Thoracic aorta (tissue), 2 donors: ENCODE measurements around the gene TPBGL. TPM values are rescaled to one million over a fixed set of nuclear protein-coding genes. Genes with fewer than 3 reads are reported as not detected.
A peak's percentile ranks its signal among the peaks of the same experiment; 100 is the strongest.

Experiments
- ATAC-seq: fragments of 150-250 bp; one replicate; pipeline ENCODE4 v1.8.0; 2017; ENCODE audit warnings: low read depth; ENCODE audit not compliant: insufficient number of reproducible peaks, low FRiP score
- DNase-seq: peaks from one replicate; pipeline ENCODE4 v3.0.0-alpha.2; 2020; ENCODE audit warnings: low spot score
- H3K27ac ChIP-seq, 2 donors: fragments of 200-600 bp; sonication (generic); 1 replicate in 1 of 2; 2 replicates in 1 of 2; pipeline ENCODE4 v1.5.1; 2016; ENCODE audit warnings: mild to moderate bottlenecking in 2 of 2, moderate library complexity in 2 of 2
- H3K27me3 ChIP-seq: fragments of 200-600 bp; sonication (generic); replicated peaks from 2 replicates; pipeline ENCODE4 v1.6.0; 2016; ENCODE audit warnings: mild to moderate bottlenecking; ENCODE audit not compliant: insufficient read depth
- H3K36me3 ChIP-seq: fragments of 200-600 bp; sonication (generic); one replicate; pipeline ENCODE4 v1.5.1; 2016
- H3K4me1 ChIP-seq, 2 donors: fragments of 200-600 bp; sonication (generic); 1 replicate in 1 of 2; 2 replicates in 1 of 2; pipeline versions ENCODE4 v1.5.1 to v1.6.0; 2016; ENCODE audit warnings: low read depth in 2 of 2, mild to moderate bottlenecking in 1 of 2; ENCODE audit not compliant: control insufficient read depth in 1 of 2
- H3K4me3 ChIP-seq: fragments of 200-600 bp; sonication (generic); 2 replicates; pipeline ENCODE4 v1.5.1; 2016; ENCODE audit warnings: mild to moderate bottlenecking
- H3K9me3 ChIP-seq: fragments of 200-600 bp; sonication (generic); 2 replicates; pipeline ENCODE4 v1.5.1; 2016
- CTCF ChIP-seq: fragments of 200-600 bp; sonication (generic); IDR thresholded peaks from one replicate; pipeline ENCODE4 v1.5.1; 2019; ENCODE audit warnings: antibody characterized with exemption
- total RNA-seq, 2 donors: library from RNA; depleted of rRNA; stranded (reverse); fragments of >200 nt; gene quantifications; one replicate each; pipeline versions ENCODE4 v1.1.0 to v1.2.3, GENCODE V29; 2016

The TPBGL gene
- total RNA-seq, 2 donors from 2014 or later: 0.21 TPM; not detected in 1

- ATAC-seq (peak; percentile 72), DNase-seq (no peak)
- Histone ChIP-seq H3K36me3 (no peaks in the 10 kb centered on the region), H3K4me3 (peak overlapping the region; percentile 64), H3K27me3 (peaks cover 8% of the 10 kb centered on the region), H3K4me1 (peaks cover 7 to 21% of the 10 kb centered on the region in 2 donors), H3K9me3 (no peaks in the 10 kb centered on the region), H3K27ac (no peak overlapping the region)
- TF ChIP-seq CTCF: peak; percentile 48
These were observed 697 bp downstream of the TPBGL start for GRCh38 chr11:75241036-75241905.

DNA sequence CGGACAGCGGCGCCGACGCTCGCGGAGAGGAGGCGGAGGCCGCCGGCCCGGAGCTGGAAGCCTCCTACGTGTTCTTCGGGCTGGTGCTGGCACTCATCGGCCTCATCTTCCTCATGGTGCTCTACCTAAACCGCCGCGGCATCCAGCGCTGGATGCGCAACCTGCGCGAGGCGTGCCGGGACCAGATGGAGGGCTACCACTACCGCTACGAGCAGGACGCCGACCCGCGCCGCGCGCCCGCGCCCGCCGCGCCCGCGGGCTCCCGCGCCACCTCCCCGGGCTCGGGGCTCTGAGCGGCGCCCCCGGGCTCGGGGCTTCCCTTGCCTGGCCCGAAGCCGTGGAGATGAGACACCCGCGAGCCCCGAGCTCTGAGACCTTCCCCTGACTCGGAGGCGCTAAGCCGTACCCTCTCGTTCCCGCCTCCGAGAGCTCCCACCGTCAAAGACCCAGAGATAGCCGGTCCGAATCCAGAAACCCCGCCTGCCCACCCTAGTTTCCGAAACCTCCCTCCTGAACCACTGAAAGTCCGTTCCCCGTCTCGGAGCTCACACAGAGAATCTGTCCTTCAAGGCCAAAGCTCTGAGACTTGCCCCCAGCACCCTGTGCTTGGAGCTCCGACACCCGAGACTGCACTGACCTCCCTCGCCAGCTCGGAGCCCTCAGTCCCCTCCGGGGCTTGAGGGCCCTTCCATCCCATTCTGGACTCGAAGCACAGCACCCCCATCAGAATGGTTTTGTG, 1.5 kb downstream of the TPBGL start:
- H3K27me3 ChIP-seq: peaks cover 8% of the 10 kb centered on the region
- H3K4me3 ChIP-seq: peak overlapping the region; percentile 64
- DNase-seq (no peak), ATAC-seq (no peak)
- H3K36me3 ChIP-seq: no peaks in the 10 kb centered on the region
- no peaks in the 10 kb centered on the region for H3K9me3 ChIP-seq
- peaks cover 7 to 21% of the 10 kb centered on the region in 2 donors for H3K4me1 ChIP-seq
- no peak for TF ChIP-seq CTCF
- no peak overlapping the region for H3K27ac ChIP-seq

DNA sequence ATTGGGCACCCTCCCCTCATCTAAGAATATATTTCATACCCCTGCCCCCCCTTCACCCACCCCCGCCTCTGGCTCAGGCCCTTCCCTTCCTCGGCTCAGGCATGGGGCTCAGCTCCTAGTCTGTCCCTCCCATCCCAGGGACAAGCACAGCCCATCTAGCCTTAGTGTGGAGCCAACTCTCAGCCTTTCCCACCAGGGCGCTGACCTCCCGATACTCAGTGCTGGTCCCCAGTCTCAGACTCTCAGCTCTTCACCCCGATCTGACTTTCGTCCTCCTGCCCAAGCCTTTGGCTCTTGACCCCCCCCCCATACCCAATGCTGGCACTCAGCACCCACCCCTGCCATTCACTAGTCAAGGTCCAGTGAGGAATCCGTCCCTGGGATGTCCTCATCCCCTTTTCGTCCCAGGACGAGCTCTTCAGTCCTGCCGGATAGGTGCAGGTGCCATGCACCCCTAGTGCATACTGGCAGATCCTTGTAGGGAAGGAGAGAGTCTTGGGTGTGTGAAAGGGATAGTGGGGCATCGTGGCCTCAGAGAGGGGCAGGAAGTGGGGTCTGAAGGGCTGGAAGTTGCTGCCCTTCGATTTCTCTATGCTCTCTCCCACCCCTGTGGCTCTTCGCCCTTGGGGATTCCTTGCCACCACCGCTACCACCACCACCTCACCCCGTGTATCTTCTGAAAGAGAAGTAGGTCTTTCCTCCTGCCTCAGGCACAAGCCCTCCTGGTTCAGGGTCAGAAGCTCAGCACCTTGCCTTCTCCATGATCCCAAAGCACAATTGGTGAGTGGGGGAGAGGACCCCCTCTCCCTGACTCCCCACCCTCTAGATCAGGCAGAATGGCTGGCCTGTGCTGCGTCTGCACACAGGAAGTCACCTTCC, 2.4 kb downstream of the TPBGL start:
- no peak for TF ChIP-seq CTCF
- no peak for DNase-seq
- H3K27ac ChIP-seq: no peak overlapping the region
- H3K4me1 ChIP-seq: peaks cover 7 to 21% of the 10 kb centered on the region in 2 donors
- H3K4me3 ChIP-seq: no peak overlapping the region
- H3K27me3 ChIP-seq: peaks cover 8% of the 10 kb centered on the region
- no peaks in the 10 kb centered on the region for H3K9me3 ChIP-seq
- ATAC-seq: no peak
- H3K36me3 ChIP-seq: no peaks in the 10 kb centered on the region

DNA sequence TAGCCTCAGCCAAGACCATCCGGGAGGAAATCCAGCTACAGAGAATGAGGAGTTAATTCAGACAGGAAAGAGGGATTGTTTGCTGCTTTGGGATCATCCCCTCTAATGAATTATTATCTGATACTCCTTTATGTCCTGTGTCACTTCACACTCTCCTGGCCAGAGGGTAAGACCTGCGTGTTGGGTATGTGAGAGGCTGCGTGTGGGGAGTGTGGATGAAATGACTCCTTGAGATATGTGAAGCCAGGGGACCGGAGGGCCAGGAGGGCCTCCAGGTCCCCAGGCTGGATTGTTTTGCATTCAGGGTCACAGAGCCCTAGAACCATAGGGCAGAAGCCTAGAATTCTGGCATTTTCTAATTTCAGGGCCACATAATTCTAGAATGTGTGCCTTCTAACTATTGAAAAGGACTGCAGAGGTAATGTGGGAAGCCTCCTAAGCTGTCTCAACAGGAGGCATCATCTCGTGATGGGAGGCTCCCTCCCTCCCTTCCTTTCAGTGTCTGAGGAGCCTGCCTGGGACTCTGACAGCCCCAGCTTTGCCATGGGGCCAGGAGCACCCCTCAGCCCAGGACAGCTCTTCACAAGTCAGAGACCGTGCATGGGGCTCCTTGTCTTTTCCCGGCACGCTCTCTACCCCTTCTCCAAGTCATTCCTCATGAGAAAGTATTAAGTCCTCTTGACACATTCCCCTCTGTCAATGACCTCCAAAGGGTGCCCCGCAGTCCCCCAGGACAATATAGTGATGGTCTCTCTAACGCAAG, 3.7 kb downstream of the TPBGL start:
- ATAC-seq (no peak), DNase-seq (no peak)
- Histone ChIP-seq H3K36me3 (no peaks in the 10 kb centered on the region), H3K27ac (no peak overlapping the region), H3K9me3 (no peaks in the 10 kb centered on the region), H3K4me3 (no peak overlapping the region), H3K4me1 (peaks cover 7 to 25% of the 10 kb centered on the region in 2 donors), H3K27me3 (peaks cover 8% of the 10 kb centered on the region)
- no peak for TF ChIP-seq CTCF
